HG03064 (cell line): ENCODE measurements around the gene FOXB2.
"Not testable (repeated sequence)": the region's sequence is repeated elsewhere in the genome, so short reads cannot be mapped to it uniquely, and the experiment has no call there.

Experiments
- ATAC-seq: cut with Tn5 transposase; IDR thresholded peaks from one replicate; pipeline ENCODE4 v1.9.1; 2021; ENCODE audit warnings: low read depth; ENCODE audit not compliant: unreplicated experiment

FOXB2 gene

GRCh38 chr9:77043743-77044142, 24.3 kb downstream of the FOXB2 start:
- not testable (repeated sequence) for ATAC-seq

- ATAC-seq = not testable (repeated sequence)
Observed at GRCh38 chr9:77060681-77061080, 41.2 kb downstream of the FOXB2 start.

- ATAC-seq = no peak
Observed at GRCh38 chr9:77063645-77064285, 44.3 kb downstream of the FOXB2 start.

GRCh38 chr9:77066388-77066787, 46.9 kb downstream of the FOXB2 start:
- ATAC-seq = no peak
